Right renal cortex interstitium (tissue), 3 donors: ENCODE data around the gene CSH2. TPM values are rescaled to one million over a fixed set of nuclear protein-coding genes. Genes with fewer than 3 reads are reported as not detected.
"Not testable (repeated sequence)": the region's sequence is repeated elsewhere in the genome, so short reads cannot be mapped to it uniquely, and the experiment has no call there.

Experiments used
- DNase-seq, 3 donors: peaks; one replicate each; pipeline ENCODE4 v3.0.0-alpha.2; 2013; ENCODE audit warnings: low read depth in 3 of 3, low spot score in 2 of 3
- polyA plus RNA-seq, 3 donors: library from polyadenylated mRNA; unstranded; fragments of 120-200 nt; gene quantifications; one replicate each; pipeline ENCODE4 v1.2.1, GENCODE V29; 2013; ENCODE audit not compliant: insufficient read length in 3 of 3

Gene CSH2
- polyA plus RNA-seq, 3 donors: 1.2 to 2.2 TPM; not detected in 1

DNA sequence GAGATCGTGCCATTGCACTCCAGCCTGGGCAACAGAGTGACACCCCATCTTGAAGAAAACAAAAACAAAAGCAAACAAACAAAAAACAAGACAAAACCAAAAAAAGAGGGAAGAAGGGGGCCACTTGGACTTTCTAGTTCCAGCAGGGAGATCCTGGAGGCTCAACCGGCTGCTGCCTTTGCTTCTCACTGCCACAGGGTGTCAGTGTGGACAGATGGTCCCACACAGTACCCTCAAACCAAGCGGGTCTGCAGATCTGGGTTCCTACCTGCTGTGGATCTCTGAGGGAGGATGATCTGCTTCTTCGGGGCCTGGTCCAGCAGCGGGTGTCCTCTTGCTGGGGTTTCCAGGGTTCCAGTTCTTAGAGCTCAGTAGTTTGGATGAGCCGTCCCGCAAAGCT is 6.9 kb downstream of the CSH2 start:
- DNase-seq: not testable (repeated sequence)

- no peak for DNase-seq
Measured at GRCh38 chr17:63859257-63859656, 14.2 kb downstream of the CSH2 start.

DNA sequence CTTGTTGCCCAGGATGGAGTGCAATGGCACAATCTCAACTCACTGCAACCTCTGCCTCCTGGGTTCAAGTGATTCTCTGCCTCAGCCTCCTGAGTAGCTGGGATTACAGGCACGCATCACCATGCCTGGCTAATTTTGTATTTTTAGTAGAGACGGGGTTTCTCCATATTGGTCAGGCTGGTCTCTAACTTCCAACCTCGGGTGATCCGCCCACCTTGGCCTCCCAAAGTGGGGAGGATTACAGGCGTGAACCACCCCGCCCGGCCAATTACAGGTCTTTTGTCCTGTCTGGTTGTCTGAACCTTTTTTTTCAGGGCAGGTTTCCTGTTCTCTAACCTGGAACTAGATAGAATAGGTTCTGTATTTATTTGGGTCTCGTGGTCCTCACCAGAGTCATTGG is 17.1 kb downstream of the CSH2 start:
- not testable (repeated sequence) for DNase-seq

- DNase-seq: no peak
Measured at GRCh38 chr17:63855185-63855584, 18.3 kb downstream of the CSH2 start.

GRCh38 chr17:63854709-63855108 is 18.8 kb downstream of the CSH2 start:
- no peak for DNase-seq

GRCh38 chr17:63853260-63853659 is 20.2 kb downstream of the CSH2 start:
- DNase-seq: no peak

DNA sequence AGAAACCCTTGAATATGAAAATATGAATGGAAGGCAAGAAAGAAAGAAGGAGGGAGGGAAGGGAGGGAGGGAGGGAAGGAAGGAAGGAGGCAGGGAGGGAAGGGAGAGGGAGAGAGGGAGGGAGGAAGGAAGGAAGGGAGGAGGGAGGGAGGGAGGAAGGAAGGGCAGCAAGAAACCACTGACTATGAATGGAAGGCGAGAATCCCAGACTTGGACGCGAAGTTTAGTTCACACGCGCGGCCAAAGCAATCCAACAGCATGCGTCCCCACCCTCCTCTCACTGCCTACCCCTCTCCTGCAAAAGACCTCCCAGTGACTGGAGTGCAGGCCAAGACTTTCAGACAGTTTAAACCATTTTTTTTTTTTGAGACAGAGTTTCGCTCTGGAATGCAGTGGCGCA is 23.1 kb downstream of the CSH2 start:
- no peak for DNase-seq

DNA sequence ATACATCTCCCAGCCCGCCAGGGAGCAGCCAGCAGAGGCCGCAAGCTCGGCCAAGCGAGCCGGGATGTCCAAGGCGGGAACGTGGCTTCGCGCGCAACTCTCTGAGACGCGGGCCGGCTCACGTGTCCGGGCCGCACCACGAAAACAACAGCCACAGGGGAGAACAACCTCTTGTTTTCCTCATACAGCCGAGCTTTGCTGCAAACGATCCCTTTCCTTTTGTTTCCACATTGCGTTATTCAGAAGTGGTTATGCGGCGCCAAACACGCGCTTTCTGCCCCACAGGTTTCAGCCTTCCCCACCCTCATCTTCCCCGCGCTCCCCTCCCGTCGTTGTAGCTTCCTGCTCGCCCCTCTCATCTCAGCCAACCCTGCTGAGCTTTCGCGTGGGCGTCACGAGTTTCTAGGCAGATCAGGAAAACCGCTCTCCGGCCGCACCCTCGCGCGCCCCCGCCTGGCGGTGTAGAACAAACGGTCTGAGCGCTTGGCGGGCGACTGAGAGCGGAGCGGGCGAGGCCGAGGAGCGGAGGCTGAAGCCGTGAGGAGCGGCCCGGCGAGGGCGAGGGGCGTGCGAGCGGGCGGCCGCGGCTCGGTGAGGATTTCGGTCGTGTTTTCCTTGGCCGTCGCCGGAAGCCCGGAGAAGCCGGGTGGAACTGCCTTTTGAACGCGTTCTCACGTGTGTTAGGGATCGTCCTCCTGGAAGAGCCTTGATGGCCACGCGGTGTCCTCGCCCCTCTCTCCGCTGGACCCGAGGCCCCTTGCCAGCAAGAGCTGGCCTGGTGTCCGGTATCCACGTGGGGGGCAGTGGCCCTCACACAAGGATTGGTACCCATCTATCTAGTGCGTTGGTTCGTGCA is 24.4 kb downstream of the CSH2 start:
- DNase-seq: peak in 1 of 3 donors; percentile 85

DNA sequence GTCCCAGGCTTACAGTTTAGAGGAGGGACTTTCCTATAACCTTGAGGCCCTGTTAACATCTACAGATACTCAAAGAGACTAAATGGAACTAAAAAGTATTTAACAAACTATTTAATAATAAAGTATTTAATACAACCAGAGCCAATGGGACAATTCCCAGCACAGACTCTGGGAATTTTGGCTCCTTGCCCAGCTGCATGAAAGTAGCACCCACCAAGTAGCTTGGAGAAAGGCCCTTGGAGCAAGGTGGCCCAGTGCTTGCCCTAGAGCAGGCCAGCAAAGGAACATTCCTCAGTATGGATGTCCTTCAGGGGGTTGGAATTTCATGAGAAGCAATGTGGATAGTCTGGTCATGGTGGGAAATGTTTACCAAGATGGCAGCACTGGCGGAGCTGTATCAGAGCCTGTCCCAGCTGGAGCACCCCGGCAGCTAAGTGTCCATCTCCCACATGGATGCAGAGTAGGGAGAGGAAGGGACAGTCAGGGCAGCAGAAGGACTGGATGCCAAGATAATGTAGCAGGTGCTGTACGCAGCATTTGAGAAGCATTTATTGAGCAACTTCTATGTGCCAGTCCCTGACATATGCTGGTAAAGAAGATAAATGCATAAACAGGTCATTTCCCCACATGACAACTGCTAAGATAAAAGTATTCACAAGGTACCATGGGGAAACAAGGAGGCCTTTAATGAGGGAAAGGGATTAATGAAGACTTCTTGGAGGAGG is 25.8 kb downstream of the CSH2 start:
- no peak for DNase-seq

DNA sequence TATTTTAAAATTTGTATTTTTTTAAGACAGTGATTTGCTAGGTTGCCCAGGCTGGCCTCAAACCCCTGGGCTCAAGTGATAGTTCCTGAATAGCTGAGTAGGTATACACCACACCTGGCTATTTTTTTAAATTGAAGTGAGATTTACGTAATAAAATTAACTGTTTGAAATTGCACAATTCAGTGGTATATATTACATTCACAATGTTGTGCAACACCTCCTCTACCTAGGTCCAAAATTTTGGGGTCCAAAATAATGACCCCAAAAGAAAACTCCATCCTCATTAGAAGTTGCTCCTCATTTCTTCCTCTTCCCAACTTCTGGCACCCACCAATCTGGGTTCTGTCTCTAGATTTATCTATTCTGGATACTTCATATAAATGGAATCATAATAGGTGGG is 28.0 kb downstream of the CSH2 start:
- no peak for DNase-seq

- DNase-seq: no peak
Measured at GRCh38 chr17:63843910-63844677, 29.4 kb downstream of the CSH2 start.

DNA sequence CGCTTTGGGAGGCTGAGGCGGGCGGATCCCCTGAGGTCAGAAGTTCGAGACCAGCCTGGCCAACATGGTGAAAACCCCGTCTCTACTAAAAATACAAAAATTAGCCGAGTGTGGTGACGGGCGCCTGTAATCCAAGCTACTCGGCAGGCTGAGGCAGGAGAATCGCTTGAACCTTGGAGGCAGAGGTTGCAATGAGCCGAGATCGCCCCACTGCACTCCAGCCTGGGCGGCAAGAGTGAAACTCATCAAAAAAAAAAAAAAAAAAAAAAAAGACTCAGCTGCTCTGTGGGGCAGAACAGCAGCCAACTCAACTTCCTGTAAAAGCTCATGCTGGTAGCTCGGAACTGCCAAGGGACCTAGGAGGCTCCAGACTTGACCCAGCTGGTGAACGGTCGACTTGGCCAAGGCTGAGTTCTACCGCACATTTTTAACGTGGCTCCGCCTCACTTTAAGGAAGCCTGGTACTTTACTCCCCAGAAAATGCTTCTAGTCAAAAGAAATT is 30.0 kb downstream of the CSH2 start:
- not testable (repeated sequence) for DNase-seq

GRCh38 chr17:63842540-63843386 is 30.7 kb downstream of the CSH2 start, which contains the start of gene SMARCD2:
Gene SMARCD2 (minus strand): TSS chr17:63842685. CDS start chr17:63842674, 11 bp downstream.
- peak; percentile 96 to 98 (median 98) for DNase-seq

- no peak for DNase-seq
Measured at GRCh38 chr17:63842173-63842539, 31.3 kb downstream of the CSH2 start.

GRCh38 chr17:63841350-63842172 is 31.9 kb downstream of the CSH2 start:
- no peak for DNase-seq

- DNase-seq: no peak
Measured at GRCh38 chr17:63840591-63841349, 32.7 kb downstream of the CSH2 start.

DNA sequence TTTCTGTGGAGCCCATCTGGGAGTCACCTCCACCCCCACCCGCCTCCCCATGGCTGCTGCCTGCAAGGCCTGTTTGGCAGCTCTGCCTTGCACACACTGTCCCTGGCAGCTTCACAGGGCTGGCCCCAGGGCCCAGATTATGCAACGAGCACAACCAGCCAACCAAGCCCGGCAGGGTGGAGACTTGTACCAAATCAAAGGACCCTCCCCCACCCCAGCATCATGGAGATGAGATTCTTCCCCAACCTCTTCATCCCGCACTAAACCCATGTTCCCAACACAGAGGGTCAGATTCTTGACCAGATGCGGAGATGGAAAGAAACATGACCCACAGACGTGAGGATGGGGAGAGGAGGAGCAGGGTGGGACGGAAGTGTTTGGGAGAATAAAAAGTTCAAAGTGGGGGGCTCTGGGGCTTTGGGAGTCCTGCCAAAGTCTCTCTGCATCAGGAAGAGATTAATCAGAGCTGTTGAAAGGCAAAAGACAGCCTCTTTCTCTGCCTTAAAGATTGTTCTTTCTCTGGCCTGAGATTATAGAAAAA is 34.8 kb downstream of the CSH2 start:
- DNase-seq: no peak

DNA sequence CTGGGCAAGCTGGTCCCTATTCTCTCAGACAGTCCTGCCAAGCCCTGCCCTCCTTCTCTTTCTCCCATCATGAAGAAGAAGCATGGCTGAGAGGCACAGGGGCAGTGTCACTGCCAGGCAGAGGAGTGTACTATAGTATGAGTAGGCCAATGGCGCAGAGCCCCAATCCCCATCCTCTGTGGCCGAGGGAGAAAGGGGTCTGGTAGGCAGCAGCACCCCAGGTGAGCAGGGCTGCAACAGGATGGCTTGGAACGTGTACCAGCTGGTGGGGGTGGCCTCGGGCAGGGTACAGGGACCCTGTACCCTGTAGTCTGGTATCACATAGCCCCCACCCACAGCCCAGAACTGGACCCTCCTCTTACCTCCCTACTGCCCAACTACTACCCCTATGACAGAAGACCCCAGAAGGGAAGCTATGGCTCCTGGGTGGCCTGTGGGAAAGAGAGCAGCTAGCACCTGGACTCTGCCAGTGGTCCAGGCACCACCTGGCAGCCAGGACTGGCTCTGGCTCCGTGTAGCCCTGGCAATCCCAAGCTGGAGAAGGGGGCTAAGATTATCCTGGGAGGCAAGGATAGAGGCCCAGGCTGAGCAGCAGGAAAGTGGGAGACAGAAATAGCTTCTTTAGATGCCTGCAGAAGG is 35.4 kb downstream of the CSH2 start:
- DNase-seq: no peak
